Endometrial microvascular endothelial cells (primary cell): ENCODE results near the gene EEF2K. TPM values are rescaled to one million over a fixed set of nuclear protein-coding genes. Genes with fewer than 3 reads are reported as not detected.

ENCODE experiments used
- in situ Hi-C: cut with HindIII; loops from 2 replicates; pipeline ENCODE4 v1.10.0; 2017; ENCODE audit warnings: low sequenced_read_pairs, low pct_unique_long_range_greater_than_20kb; ENCODE audit errors: inconsistent ontology term
- total RNA-seq: library from RNA; depleted of rRNA; stranded (reverse); fragments of >200 nt; gene quantifications from one replicate; pipeline ENCODE4 v1.2.3, GENCODE V29; 2015; ENCODE audit errors: inconsistent ontology term

EEF2K gene
- total RNA-seq, 1 donor from 2014 or later = 23.9 TPM

- in situ Hi-C loops = no loop called here
These were observed 115.4 kb downstream of the EEF2K start for GRCh38 chr16:22321340-22322001.

GRCh38 chr16:22322021-22322471 is 116.0 kb downstream of the EEF2K start:
- in situ Hi-C loops = no loop called here

GRCh38 chr16:22322741-22323140 is 116.7 kb downstream of the EEF2K start:
- in situ Hi-C loops = no loop called here

- in situ Hi-C loops = no loop called here
These were observed 117.3 kb downstream of the EEF2K start for GRCh38 chr16:22323173-22323958.

- in situ Hi-C loops = no loop called here
These were observed 118.1 kb downstream of the EEF2K start for GRCh38 chr16:22323959-22324786.

- in situ Hi-C loops = no loop called here
These were observed 118.9 kb downstream of the EEF2K start for GRCh38 chr16:22324787-22325597.

GRCh38 chr16:22325598-22326368 is 119.7 kb downstream of the EEF2K start:
- in situ Hi-C loops = no loop called here

GRCh38 chr16:22326369-22326652 is 120.2 kb downstream of the EEF2K start:
- in situ Hi-C loops = no loop called here

- in situ Hi-C loops = no loop called here
These were observed 120.8 kb downstream of the EEF2K start for GRCh38 chr16:22326771-22327445.

GRCh38 chr16:22327446-22327775 is 121.3 kb downstream of the EEF2K start:
- in situ Hi-C loops = no loop called here

GRCh38 chr16:22328081-22328725 is 122.1 kb downstream of the EEF2K start:
- in situ Hi-C loops = no loop called here

- in situ Hi-C loops = no loop called here
These were observed 123.2 kb downstream of the EEF2K start for GRCh38 chr16:22329199-22329695.

GRCh38 chr16:22330326-22330725 is 124.2 kb downstream of the EEF2K start:
- in situ Hi-C loops = no loop called here

GRCh38 chr16:22333457-22333994 is 127.4 kb downstream of the EEF2K start:
- in situ Hi-C loops = no loop called here

GRCh38 chr16:22335668-22336246 is 129.7 kb downstream of the EEF2K start:
- in situ Hi-C loops = no loop called here

GRCh38 chr16:22336581-22336980 is 130.5 kb downstream of the EEF2K start:
- in situ Hi-C loops = no loop called here

- in situ Hi-C loops = no loop called here
These were observed 131.0 kb downstream of the EEF2K start for GRCh38 chr16:22337045-22337444.
